ENCODE data around the gene AHRR. TPM values are rescaled to one million over a fixed set of nuclear protein-coding genes. Genes with fewer than 3 reads are reported as not detected.

The AHRR gene
- total and polyA plus RNA-seq, 10 of the 15 experiments (the other 5 are each of a cell fraction or from before 2014, with no cell fraction given) = 0.90 to 35.2 (median 19.2) TPM

DNA sequence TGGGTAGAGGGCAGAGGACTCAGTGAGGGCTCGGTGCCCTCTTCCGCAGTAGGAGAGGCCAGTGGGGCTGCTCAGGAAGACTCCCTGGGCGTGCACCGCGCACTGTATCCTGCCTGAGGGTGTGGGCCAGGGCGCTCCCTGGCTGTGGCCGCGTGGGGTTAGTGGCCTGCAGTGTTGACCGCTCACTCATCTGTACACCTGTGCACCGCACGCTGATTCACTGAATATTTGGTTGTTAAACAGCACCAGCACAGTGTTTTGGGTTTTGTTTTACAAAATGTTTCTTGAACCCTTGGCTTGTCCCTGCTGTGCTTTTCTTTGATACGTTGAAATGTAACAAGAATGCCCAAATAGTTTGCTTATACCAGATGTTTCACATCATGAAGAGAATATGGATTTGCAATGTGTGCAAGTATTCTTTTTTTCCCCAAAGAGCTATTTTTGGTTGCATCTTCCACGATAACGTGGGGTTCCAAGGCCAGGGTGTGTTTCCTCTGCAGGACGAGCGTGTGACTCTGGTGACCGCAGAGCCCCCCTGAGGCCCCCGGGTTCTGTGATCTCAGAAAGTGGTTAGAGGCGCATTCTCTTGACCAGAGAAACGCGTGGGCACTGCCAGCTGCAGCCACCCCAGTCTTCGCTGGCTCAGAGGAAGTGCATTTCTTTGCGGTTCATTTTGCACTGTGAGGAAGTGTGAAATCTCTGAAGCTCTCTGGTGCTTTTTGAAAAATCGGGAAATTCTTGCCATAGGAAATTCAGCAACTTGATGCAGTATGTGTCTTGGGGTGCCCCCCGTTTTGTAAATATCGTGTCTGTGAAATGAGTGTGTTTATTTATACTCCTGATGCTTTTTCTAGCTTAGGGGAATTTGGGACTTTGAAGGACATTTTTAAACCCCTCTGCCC is 46.9 kb downstream of the AHRR start (continued):
- TF ChIP-seq, protein P1, sequence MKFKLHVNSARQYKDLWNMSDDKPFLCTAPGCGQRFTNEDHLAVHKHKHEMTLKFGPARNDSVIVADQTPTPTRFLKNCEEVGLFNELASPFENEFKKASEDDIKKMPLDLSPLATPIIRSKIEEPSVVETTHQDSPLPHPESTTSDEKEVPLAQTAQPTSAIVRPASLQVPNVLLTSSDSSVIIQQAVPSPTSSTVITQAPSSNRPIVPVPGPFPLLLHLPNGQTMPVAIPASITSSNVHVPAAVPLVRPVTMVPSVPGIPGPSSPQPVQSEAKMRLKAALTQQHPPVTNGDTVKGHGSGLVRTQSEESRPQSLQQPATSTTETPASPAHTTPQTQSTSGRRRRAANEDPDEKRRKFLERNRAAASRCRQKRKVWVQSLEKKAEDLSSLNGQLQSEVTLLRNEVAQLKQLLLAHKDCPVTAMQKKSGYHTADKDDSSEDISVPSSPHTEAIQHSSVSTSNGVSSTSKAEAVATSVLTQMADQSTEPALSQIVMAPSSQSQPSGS (IDR thresholded peaks at IDR 0.05; ENCODE audit: low read length) = no peak
- TF ChIP-seq JUNB (IDR thresholded peaks at IDR 0.05) (peak; percentile 72; the same call in 1 of the 2 replicates), EP300 (IDR thresholded peaks at IDR 0.05; ENCODE audit: borderline replicate concordance in 1 of 2, control insufficient read depth in 1 of 2, low read depth in 2 of 2, low read length in 2 of 2) (peak; percentile 96 to 97), POU2F2 (IDR thresholded peaks at IDR 0.05; ENCODE audit: borderline replicate concordance, low read depth, low read length) (peak; percentile 93), ZNF24 (IDR thresholded peaks at IDR 0.05) (no peak), LARP7 (IDR thresholded peaks at IDR 0.05) (no peak), ZBED1 (IDR thresholded peaks at IDR 0.05; ENCODE audit: borderline replicate concordance) (peak; percentile 94; the same call in 1 of the 2 replicates), HCFC1 (IDR thresholded peaks at IDR 0.05; ENCODE audit: low read length) (no peak; the same call in 1 of the 2 replicates), BHLHE40 (IDR thresholded peaks at IDR 0.05; ENCODE audit: borderline replicate concordance in 1 of 2, low read depth in 2 of 2, low read length in 1 of 2) (peak; percentile 87 to 88), CHD2 (IDR thresholded peaks at IDR 0.05; ENCODE audit: borderline replicate concordance, low read depth, low read length) (0 out of 2 replicates have a peak, but pooled peaks have one; percentile 49), GATAD2B (conservative IDR thresholded peaks at IDR 0.05; ENCODE audit: low read depth) (peak; percentile 94), WRNIP1 (IDR thresholded peaks at IDR 0.05; ENCODE audit: borderline replicate concordance, low read depth, low read length) (no peak), ZSCAN29 (IDR thresholded peaks at IDR 0.05) (0 out of 2 replicates have a peak, but pooled peaks have one; percentile 4)
- TF ChIP-seq, protein P2, sequence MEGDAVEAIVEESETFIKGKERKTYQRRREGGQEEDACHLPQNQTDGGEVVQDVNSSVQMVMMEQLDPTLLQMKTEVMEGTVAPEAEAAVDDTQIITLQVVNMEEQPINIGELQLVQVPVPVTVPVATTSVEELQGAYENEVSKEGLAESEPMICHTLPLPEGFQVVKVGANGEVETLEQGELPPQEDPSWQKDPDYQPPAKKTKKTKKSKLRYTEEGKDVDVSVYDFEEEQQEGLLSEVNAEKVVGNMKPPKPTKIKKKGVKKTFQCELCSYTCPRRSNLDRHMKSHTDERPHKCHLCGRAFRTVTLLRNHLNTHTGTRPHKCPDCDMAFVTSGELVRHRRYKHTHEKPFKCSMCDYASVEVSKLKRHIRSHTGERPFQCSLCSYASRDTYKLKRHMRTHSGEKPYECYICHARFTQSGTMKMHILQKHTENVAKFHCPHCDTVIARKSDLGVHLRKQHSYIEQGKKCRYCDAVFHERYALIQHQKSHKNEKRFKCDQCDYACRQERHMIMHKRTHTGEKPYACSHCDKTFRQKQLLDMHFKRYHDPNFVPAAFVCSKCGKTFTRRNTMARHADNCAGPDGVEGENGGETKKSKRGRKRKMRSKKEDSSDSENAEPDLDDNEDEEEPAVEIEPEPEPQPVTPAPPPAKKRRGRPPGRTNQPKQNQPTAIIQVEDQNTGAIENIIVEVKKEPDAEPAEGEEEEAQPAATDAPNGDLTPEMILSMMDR (IDR thresholded peaks at IDR 0.05 in 2 of 3, conservative IDR thresholded peaks at IDR 0.05 in 1 of 3; ENCODE audit: control insufficient read depth in 2 of 3, extremely low read depth in 1 of 3, insufficient read depth in 1 of 3, low read depth in 3 of 3, low read length in 3 of 3) = no peak
- TF ChIP-seq, protein P3, sequence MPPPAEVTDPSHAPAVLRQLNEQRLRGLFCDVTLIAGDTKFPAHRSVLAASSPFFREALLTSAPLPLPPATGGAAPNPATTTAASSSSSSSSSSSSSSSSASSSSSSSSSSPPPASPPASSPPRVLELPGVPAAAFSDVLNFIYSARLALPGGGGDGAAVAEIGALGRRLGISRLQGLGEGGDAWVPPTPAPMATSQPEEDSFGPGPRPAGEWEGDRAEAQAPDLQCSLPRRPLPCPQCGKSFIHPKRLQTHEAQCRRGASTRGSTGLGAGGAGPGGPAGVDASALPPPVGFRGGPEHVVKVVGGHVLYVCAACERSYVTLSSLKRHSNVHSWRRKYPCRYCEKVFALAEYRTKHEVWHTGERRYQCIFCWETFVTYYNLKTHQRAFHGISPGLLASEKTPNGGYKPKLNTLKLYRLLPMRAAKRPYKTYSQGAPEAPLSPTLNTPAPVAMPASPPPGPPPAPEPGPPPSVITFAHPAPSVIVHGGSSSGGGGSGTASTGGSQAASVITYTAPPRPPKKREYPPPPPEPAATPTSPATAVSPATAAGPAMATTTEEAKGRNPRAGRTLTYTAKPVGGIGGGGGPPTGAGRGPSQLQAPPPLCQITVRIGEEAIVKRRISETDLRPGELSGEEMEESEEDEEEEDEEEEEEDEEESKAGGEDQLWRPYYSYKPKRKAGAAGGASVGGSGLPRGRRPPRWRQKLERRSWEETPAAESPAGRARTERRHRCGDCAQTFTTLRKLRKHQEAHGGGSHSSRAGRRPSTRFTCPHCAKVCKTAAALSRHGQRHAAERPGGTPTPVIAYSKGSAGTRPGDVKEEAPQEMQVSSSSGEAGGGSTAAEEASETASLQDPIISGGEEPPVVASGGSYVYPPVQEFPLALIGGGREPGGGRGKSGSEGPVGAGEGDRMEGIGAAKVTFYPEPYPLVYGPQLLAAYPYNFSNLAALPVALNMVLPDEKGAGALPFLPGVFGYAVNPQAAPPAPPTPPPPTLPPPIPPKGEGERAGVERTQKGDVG (CRISPR knock-in tag; IDR thresholded peaks at IDR 0.05) = no peak
- TF ChIP-seq, protein P4, sequence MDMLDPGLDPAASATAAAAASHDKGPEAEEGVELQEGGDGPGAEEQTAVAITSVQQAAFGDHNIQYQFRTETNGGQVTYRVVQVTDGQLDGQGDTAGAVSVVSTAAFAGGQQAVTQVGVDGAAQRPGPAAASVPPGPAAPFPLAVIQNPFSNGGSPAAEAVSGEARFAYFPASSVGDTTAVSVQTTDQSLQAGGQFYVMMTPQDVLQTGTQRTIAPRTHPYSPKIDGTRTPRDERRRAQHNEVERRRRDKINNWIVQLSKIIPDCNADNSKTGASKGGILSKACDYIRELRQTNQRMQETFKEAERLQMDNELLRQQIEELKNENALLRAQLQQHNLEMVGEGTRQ (IDR thresholded peaks at IDR 0.05; ENCODE audit: borderline replicate concordance, low read depth, low read length) = no peak
- TF ChIP-seq, protein P5, sequence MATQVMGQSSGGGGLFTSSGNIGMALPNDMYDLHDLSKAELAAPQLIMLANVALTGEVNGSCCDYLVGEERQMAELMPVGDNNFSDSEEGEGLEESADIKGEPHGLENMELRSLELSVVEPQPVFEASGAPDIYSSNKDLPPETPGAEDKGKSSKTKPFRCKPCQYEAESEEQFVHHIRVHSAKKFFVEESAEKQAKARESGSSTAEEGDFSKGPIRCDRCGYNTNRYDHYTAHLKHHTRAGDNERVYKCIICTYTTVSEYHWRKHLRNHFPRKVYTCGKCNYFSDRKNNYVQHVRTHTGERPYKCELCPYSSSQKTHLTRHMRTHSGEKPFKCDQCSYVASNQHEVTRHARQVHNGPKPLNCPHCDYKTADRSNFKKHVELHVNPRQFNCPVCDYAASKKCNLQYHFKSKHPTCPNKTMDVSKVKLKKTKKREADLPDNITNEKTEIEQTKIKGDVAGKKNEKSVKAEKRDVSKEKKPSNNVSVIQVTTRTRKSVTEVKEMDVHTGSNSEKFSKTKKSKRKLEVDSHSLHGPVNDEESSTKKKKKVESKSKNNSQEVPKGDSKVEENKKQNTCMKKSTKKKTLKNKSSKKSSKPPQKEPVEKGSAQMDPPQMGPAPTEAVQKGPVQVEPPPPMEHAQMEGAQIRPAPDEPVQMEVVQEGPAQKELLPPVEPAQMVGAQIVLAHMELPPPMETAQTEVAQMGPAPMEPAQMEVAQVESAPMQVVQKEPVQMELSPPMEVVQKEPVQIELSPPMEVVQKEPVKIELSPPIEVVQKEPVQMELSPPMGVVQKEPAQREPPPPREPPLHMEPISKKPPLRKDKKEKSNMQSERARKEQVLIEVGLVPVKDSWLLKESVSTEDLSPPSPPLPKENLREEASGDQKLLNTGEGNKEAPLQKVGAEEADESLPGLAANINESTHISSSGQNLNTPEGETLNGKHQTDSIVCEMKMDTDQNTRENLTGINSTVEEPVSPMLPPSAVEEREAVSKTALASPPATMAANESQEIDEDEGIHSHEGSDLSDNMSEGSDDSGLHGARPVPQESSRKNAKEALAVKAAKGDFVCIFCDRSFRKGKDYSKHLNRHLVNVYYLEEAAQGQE (IDR thresholded peaks at IDR 0.05; ENCODE audit: low read depth, low read length) = no peak

All from GM12878 (cell line).